ENCODE results near the gene ANKRD23.

The ANKRD23 gene

GRCh38 chr2:96792772-96793749 lies 50.8 kb downstream of the ANKRD23 start:
- no peak for DNase-seq

- DNase-seq: no peak
Measured at GRCh38 chr2:96789245-96789617, 54.6 kb downstream of the ANKRD23 start.

DNA sequence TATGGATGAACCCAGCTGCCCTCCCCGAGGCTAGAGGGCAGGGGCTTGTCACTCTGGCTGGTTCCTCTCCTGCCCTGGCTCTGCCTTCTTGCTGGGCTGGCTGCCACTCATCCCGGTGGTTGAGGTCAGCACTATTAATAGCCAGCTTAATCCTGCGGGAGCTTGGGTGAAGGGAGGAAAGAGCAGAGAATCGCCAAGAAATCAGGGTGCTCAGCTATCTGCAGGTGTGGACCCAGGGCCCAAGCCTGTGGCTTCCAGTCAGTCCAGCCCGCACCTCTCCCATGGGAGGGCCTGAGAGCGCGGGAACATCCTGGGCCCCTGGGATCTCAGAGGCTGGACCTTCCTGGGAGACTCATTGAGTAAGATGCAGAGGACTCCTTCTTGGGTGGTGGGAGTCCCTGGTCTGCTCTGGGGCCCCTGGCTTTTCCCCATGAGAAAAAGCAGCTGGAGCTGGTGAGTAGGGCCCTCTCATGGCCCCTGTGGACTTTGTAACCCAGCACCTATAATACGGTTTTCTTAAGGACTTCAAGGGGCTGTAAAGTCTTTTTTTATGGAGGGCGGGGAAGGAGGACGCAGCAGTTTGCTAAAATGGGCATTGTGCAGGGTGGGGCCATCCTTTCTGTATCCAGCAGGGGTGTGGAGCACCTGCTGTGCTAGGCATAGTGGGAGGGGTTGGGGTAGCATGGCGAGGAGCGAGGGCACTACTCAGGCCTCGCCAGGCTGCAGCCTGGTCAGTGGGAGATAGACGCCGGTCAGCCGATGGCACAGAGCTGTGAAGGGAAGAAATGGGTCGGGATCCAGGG lies 55.2 kb downstream of the ANKRD23 start:
- DNase-seq: no peak
